Fibroblast of the aortic adventitia (primary cell): Measurements from ENCODE around the gene PSEN1. TPM values are rescaled to one million over a fixed set of nuclear protein-coding genes. Genes with fewer than 3 reads are reported as not detected.

Experiments used
- DNase-seq: peaks from one replicate; pipeline ENCODE4 v3.0.0-alpha.2; 2010; ENCODE audit warnings: low read depth
- H3K4me3 ChIP-seq: 2 replicates; pipeline ENCODE4 v1.5.1; 2011; ENCODE audit warnings: low read depth, mild to moderate bottlenecking, control low read depth, low read length, moderate library complexity
- total RNA-seq: library from RNA; depleted of rRNA; stranded (reverse); fragments of >200 nt; gene quantifications from 2 replicates; pipeline ENCODE4 v1.2.3, GENCODE V29; 2012; ENCODE audit warnings: low replicate concordance
- TF ChIP-seq, protein P1 (sequence below): IDR thresholded peaks from 2 replicates; pipeline ENCODE4 v1.5.1; 2011; ENCODE audit warnings: mild to moderate bottlenecking, low read length, control low read depth, inconsistent platforms; ENCODE audit not compliant: insufficient read depth

PSEN1 gene
- total RNA-seq, 1 donor, result 55.0 TPM

DNA sequence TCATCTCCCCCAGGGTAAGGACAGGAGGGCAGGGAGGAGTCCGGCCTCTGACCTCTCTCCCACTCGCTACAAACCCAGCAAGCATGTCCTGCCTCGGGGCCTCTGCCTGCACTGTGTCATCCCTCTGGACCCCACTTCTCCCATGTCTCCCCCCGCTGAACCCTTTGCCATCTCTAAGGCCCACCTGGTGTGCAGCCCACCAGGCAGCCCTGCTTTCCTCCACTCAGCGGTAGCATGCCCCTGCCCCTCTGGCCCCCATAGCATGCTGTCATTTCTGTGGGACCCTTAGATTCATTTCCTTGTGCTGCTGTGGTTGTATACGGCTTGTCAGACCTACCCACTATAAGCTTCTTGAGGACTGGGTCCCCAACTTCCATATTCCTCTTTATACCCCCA lies 118.7 kb downstream of the PSEN1 start:
- no peak overlapping the region for H3K4me3 ChIP-seq
- no peak for DNase-seq
- TF ChIP-seq, protein P1, sequence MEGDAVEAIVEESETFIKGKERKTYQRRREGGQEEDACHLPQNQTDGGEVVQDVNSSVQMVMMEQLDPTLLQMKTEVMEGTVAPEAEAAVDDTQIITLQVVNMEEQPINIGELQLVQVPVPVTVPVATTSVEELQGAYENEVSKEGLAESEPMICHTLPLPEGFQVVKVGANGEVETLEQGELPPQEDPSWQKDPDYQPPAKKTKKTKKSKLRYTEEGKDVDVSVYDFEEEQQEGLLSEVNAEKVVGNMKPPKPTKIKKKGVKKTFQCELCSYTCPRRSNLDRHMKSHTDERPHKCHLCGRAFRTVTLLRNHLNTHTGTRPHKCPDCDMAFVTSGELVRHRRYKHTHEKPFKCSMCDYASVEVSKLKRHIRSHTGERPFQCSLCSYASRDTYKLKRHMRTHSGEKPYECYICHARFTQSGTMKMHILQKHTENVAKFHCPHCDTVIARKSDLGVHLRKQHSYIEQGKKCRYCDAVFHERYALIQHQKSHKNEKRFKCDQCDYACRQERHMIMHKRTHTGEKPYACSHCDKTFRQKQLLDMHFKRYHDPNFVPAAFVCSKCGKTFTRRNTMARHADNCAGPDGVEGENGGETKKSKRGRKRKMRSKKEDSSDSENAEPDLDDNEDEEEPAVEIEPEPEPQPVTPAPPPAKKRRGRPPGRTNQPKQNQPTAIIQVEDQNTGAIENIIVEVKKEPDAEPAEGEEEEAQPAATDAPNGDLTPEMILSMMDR, result no peak

DNA sequence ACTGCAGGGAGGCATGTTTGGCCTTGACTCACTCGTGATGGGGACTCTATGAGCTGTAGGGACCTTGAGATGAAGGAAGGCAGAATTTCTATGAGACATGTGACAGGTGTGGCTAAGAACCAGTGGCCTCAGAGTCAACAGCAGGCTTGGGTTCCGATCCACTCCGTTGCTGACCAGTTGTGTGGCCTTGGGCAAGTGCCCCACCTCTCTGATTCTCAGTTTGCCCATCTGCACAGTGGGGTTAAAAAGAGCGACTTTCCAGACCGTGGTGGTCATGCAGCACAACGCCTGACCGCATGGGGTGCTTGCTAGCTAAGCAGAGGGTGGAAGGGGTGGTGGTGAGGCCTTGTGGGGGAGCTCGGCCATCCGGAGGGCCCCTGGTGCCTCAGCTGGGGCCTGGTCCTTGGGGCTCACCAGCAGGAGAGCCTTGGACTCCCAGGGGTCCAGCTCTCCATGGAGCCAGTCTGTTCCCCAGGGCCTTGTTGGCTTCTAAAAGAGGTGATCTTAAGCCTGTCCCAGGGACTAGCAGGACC lies 119.5 kb downstream of the PSEN1 start:
- no peak overlapping the region for H3K4me3 ChIP-seq
- no peak for DNase-seq

DNA sequence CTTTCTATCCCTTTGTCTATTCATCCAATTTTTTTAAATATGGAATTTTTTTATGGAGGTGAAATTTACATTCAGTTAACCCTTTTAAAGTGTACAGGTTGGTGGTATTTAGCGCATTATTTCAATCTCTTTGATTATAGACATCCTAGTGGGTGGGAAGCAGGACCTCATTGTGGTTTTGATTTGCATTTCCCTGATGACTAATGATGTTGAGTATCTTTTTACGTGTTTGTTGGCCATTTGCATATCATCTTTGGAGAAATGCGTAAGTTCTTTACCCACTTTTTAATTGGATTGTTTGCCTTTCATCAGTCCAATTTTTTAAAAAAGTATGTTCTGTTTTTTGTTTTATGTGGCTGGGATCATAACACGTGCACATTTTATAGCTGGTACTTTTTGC lies 121.8 kb downstream of the PSEN1 start:
- no peak overlapping the region for H3K4me3 ChIP-seq
- TF ChIP-seq, protein P1, result no peak
- DNase-seq, result no peak

More for the DNA sequence above, 119.5 kb downstream of the PSEN1 start:
- TF ChIP-seq, protein P1, result no peak

DNA sequence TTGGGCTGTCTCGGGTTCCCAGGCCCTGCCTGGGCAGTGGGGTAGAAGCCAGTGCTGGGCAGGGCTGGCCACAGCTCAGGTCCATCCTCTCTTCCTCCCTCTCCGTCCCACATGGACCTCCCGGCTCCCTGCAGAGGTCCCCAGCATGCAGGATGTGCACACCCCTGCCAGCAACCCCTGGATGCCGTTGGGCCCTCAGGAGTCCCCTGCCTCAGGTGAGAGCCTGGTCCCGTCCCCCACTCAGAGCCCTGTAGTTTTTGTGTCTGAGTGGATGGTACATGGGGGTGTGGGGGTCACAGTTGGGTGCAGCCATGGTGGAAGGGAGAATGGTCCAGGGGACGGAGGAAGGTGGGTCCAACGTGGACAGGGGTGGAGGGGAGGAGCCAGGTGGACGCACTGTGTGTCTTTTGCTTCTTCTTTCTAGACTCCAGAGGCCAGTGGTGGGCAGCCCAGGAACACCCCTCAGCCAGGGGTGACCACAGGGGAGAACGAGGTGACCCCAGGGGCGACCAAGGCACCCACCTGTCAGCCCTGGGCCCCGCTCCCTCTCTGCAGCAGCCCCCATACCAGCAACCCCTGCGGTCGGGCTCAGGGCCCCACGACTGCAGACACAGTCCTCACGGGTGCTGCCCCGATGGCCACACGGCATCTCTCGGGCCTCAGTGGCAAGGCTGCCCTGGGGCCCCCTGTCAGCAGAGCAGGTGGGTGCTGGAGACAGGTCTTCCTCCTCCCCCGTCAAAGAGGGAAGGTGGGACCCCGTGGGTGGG lies 122.7 kb downstream of the PSEN1 start:
- DNase-seq, result no peak
- no peak overlapping the region for H3K4me3 ChIP-seq
- TF ChIP-seq, protein P1, result no peak

DNA sequence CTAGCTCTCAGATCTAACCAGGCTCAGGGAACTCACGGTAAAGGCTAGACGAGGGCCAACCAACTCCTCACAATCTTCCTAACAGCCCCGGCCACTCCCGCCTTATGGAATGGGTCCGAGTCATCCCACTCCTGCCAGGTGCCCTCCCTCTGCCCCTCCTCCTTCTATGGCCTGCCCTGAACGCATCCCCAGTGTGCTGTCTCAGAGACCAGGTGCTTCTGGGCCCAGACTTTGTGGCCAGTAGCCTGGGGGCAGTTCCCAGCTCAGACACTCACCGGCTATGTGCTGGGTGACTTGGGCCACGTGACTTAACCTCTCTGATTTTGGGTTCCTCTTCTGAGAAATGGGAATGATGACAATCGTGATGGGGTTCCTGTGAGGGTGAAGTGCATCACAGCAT lies 123.5 kb downstream of the PSEN1 start:
- no peak overlapping the region for H3K4me3 ChIP-seq
- TF ChIP-seq, protein P1, result no peak
- DNase-seq, result no peak

DNA sequence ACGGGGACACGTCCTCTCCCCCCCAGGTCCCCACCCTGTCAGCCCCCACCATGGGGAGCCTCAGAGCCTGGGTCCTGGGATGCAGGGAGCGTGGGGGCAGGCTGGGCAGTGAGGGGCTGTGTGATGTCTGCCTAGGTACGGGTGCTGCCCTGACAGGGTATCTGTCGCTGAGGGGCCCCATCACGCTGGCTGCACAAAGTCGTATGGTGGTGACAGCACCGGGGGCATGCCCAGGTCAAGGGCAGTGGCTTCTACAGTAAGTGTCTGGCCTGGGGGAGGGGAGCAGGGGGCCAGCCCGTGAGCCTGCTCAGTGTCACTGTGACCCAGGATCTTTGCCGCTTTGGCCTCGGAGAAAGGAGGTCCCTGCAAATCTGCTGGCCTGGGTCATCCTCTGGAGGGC lies 124.3 kb downstream of the PSEN1 start:
- TF ChIP-seq, protein P1, result no peak
- no peak for DNase-seq
- H3K4me3 ChIP-seq, result no peak overlapping the region

DNA sequence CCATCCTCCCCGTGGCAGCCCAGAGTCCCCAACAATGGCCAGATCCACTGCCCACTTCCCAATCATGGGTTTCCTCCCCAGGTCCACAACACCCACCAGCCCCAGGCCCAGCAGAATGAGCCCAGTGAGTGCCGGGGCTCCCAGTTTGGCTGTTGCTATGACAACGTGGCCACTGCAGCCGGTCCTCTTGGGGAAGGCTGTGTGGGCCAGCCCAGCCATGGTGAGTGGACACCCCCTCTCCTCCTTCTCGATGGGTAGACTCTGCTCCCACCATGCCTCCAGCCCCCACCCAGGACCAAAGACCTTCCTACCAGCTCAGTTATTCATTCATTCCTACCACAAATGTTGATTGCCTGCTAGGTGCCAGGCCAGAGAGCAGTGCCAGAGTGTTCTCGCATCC lies 124.8 kb downstream of the PSEN1 start:
- no peak for DNase-seq
- H3K4me3 ChIP-seq, result no peak overlapping the region
- TF ChIP-seq, protein P1, result no peak
